KMS-11 (cell line): ENCODE results near the gene PLXND1.

Experiments
- H2AFZ ChIP-seq: fragments of 200-600 bp; sonication (generic); 2 replicates; pipeline ENCODE4 v1.6.1; 2016; ENCODE audit warnings: antibody characterized with exemption, mixed run types, low read depth
- H3K27ac ChIP-seq: fragments of 200-600 bp; sonication (generic); 2 replicates; pipeline ENCODE4 v1.6.1; 2016; ENCODE audit warnings: mild to moderate bottlenecking, mixed run types
- H3K27me3 ChIP-seq: fragments of 200-600 bp; sonication (generic); 2 replicates; pipeline ENCODE4 v1.6.1; 2017; ENCODE audit warnings: mild to moderate bottlenecking, low read depth, mixed run types, moderate library complexity; ENCODE audit not compliant: insufficient read depth
- H3K36me3 ChIP-seq: fragments of 200-600 bp; sonication (generic); 2 replicates; pipeline ENCODE4 v1.6.1; 2017; ENCODE audit warnings: mild to moderate bottlenecking, mixed run types; ENCODE audit not compliant: insufficient read depth
- H3K4me1 ChIP-seq: fragments of 200-600 bp; sonication (generic); 2 replicates; pipeline ENCODE4 v1.6.1; 2016; ENCODE audit warnings: mild to moderate bottlenecking, low read depth, mixed run types; ENCODE audit not compliant: poor library complexity, severe bottlenecking
- H3K4me2 ChIP-seq: fragments of 200-600 bp; sonication (generic); 2 replicates; pipeline ENCODE4 v1.7.0; 2016; ENCODE audit warnings: mild to moderate bottlenecking, mixed run types
- H3K4me3 ChIP-seq: fragments of 200-600 bp; sonication (generic); IDR thresholded peaks from 2 replicates; pipeline ENCODE4 v1.6.1; 2017; ENCODE audit warnings: low read depth, low read length, mixed read lengths; ENCODE audit not compliant: insufficient read depth
- H3K79me2 ChIP-seq: fragments of 200-600 bp; sonication (generic); 2 replicates; pipeline ENCODE4 v1.6.1; 2016; ENCODE audit warnings: low read depth, mixed run types; ENCODE audit not compliant: insufficient read depth
- H3K9ac ChIP-seq: fragments of 200-600 bp; sonication (generic); 2 replicates; pipeline ENCODE4 v1.6.1; 2016; ENCODE audit warnings: mild to moderate bottlenecking, mixed run types
- H4K20me1 ChIP-seq: fragments of 200-600 bp; sonication (generic); 2 replicates; pipeline ENCODE4 v1.6.1; 2016; ENCODE audit warnings: mild to moderate bottlenecking, mixed run types; ENCODE audit not compliant: insufficient read depth
- CTCF ChIP-seq: fragments of 200-600 bp; sonication (generic); conservative IDR thresholded peaks from 2 replicates; pipeline ENCODE4 v1.6.1; 2017; ENCODE audit warnings: low read depth, mild to moderate bottlenecking, antibody characterized with exemption, low read length, moderate library complexity, mixed read lengths

PLXND1 gene

GRCh38 chr3:129619726-129620162 is 13.3 kb upstream of the PLXND1 start:
- Histone ChIP-seq H3K4me1 (no peaks in the 10 kb centered on the region), H3K4me3 (no peak overlapping the region), H3K27ac (no peak overlapping the region), H2AFZ (no peak overlapping the region), H4K20me1 (no peaks in the 10 kb centered on the region), H3K36me3 (no peaks in the 10 kb centered on the region), H3K9ac (no peak overlapping the region), H3K4me2 (no peak overlapping the region), H3K79me2 (no peaks in the 10 kb centered on the region), H3K27me3 (no peaks in the 10 kb centered on the region)
- no peak for TF ChIP-seq CTCF

DNA sequence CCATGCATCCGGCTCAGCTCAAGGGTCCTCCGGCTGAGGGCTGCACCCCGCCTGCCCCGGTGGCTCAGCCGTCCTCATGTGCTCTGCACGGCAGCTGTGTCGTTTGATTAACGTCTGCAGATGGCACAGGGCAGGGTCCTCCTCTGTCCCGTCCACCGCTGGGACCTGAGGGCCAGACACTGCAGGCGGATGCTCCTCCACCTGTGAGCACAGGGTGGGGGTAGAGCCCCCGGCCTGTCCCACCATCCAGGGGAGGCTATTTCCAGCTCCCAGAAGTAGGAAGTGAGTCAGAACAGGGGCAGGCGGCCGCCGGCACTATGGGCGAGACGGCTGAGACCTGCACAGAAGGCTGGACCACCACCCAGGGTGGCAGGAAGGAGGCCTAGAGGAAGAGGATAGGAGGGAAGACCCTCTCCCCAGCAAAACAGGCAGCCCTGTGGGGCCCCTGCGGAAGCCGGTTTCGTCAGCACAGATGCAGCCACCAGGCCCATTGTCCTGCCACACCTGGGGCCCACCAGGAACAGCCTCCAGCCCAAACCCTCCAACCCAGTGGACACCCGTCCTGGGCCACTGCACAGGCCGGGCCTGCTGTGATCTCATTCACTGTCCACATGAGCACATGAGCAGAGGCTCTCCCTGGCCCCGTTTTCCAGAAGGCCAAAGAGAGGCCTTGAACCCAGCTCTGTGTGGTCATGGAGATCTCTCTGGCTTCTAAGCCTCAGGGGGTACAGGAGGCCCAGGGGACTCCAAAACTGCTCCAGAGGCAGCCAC is 12.6 kb upstream of the PLXND1 start:
- Histone ChIP-seq H3K4me3 (no peak overlapping the region), H3K4me2 (no peak overlapping the region), H3K27me3 (no peaks in the 10 kb centered on the region), H3K36me3 (no peaks in the 10 kb centered on the region), H2AFZ (no peak overlapping the region), H3K9ac (no peak overlapping the region), H3K27ac (no peak overlapping the region), H3K4me1 (no peaks in the 10 kb centered on the region), H4K20me1 (no peaks in the 10 kb centered on the region), H3K79me2 (no peaks in the 10 kb centered on the region)
- TF ChIP-seq CTCF: no peak

- no peak for TF ChIP-seq CTCF
- H3K27ac ChIP-seq: no peak overlapping the region
- no peak overlapping the region for H3K4me3 ChIP-seq
- H3K9ac ChIP-seq: no peak overlapping the region
- no peaks in the 10 kb centered on the region for H4K20me1 ChIP-seq
- no peak overlapping the region for H2AFZ ChIP-seq
- H3K36me3 ChIP-seq: no peaks in the 10 kb centered on the region
- H3K4me1 ChIP-seq: no peaks in the 10 kb centered on the region
- no peaks in the 10 kb centered on the region for H3K27me3 ChIP-seq
- no peak overlapping the region for H3K4me2 ChIP-seq
- H3K79me2 ChIP-seq: no peaks in the 10 kb centered on the region
These were observed 11.8 kb upstream of the PLXND1 start for GRCh38 chr3:129618186-129618820.

- Histone ChIP-seq H3K27ac (no peak overlapping the region), H3K4me2 (no peak overlapping the region), H3K9ac (no peak overlapping the region)
These were observed 11.1 kb upstream of the PLXND1 start for GRCh38 chr3:129617381-129618185.

More at GRCh38 chr3:129617381-129618185, 11.1 kb upstream of the PLXND1 start:
- Histone ChIP-seq H3K4me3 (no peak overlapping the region), H3K36me3 (no peaks in the 10 kb centered on the region), H3K79me2 (no peaks in the 10 kb centered on the region), H2AFZ (no peak overlapping the region), H3K4me1 (no peaks in the 10 kb centered on the region), H4K20me1 (no peaks in the 10 kb centered on the region), H3K27me3 (no peaks in the 10 kb centered on the region)
- no peak for TF ChIP-seq CTCF
